ENCODE results near the gene CECR2. TPM values are rescaled to one million over a fixed set of nuclear protein-coding genes. Genes with fewer than 3 reads are reported as not detected.

Gene CECR2
- total RNA-seq = 0.10 and 0.17 TPM in 2 replicates

DNA sequence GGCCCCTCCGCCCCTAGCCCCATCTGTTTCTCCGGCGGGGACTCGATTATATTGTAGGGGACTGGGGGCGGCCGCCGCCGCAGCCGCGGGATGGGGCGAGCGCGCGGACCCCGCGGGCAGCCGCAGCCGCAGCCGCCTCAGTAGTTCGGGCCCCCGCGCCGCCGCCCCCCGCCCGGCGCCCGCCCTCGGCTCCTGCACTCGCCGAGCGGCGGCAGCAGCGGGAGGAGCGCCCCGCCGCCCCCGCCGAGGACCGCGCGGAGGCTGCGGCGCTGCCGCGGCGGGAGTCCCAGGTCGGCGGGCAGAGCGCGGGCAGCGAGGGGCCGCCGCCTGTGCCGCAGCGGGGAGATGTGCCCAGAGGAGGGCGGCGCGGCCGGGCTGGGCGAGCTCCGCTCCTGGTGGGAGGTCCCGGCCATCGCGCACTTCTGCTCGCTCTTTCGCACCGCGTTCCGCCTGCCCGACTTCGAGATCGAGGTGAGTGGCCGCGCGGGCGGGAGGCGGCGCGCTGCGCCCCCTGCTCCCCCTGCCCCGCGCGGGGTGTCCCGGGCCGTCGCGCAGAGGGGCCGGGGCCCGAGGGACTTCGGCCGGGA, at the start of gene CECR2:
TSS of gene CECR2 (plus strand) at position 22 of the 587 bp plus-strand sequence. CDS start at position 346, 324 bp downstream.
- no peak for DNase-seq (ENCODE audit: low read depth)

DNA sequence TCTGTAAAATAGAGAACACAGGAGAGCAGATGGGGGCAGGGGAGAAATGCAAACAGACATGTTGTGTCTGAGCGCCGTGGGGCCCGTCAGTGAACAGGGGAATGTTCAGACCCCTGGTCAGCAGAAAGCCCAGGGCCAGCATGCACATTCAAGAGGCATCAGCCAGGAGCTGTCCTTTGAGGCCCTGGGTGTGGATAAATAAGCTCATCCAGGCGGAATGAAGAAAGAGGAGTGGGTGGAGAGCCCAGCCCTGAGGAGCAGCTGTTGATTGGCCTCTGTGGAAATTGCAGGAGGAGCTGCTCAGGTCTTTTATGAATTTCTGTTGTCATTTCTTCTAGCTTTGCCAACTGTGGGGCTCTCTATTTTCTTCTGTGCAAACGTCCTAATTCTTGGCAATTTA, 49.7 kb upstream of the CECR2 start:
- DNase-seq (ENCODE audit: low read depth) = no peak

DNA sequence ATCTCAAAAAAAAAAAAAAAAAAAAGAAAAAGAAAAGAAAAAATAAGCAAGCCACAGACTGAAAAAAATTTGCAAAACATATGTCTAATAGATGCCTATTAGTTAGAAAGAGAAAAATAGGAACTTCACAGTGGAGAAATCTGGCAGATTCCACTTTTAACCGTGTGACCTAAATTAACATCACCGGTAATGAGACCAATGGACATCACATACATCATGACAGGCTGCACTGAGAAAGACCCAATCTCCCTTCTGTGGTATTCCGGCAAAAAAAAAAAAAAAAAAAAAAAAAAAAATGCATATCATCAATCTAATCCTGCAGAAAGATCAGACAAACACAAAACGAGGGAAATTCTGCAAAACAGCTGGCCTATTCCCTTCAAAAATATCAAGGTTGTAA, 46.7 kb upstream of the CECR2 start:
- no peak for DNase-seq (ENCODE audit: low read depth)

DNA sequence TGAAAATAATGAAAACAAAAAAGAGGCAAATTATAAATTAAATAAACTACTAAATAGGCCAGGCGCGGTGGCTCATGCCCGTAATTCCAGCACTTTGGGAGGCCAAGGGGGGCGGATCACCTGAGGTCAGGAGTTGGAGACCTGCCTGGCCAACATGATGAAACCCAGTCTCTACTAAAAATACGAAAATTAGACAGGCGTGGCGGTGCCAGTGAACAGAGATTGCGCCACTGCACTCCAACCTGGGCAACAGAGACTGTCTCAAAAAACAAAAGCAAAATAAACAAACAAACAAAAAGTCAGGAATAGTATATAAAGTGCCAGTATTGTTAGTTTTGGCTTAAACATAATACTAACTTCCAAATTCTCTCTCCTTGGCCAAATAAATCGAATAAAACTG, 37.6 kb upstream of the CECR2 start:
- DNase-seq (ENCODE audit: low read depth) = no peak

DNA sequence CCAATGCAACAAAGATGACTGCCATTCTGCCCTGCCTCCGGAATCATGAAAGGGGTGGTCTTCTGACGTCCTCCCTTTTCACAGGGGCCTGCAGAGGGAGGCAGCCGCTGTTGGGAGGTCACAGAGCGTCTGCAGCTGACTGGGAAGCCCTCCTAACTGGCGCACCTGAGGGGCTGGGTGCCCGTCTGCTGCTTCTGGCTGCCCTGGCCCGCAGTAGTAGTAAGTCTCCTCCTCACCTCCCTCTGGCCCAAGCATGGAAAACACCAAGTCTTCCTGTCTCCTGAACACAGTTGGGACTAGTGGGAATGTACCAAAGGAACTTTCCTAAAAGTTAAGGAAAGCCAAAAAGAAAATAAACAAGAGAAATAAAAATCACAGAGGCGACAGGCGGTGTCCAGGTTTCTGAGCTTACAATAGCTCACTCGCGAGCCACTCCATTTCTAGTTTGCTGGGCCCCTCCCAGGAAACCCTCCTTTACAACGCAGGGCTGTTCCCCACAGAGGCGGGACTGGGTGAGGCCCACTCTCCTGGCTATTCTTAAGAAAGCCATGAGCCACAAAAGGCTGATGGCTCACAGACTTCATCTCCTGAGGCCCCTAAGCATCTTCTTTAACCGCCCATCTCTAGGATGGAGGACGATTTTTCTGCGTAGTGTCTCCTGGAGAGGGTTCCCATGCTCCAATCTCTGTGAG, 37.0 kb upstream of the CECR2 start:
- DNase-seq (ENCODE audit: low read depth) = no peak

DNA sequence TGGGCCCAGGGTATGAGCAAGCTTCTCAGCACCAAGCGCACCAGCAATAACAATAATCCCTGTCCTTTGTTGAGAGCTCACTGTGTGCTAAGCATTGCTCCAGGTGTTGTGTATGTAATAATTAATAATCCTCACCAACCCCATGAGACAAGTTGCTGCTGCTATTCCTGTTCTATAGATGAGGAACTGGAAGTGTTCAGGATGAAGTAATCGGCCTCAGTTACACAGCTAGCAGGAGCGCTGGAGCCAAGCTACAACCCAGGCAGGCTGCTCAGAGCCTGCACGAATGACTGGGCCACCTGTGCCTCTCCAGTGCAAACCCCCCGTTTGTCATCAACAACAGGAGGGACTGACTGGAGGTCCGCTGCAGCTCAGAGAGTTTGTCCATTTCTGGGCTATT, 35.2 kb upstream of the CECR2 start:
- DNase-seq (ENCODE audit: low read depth) = no peak

DNA sequence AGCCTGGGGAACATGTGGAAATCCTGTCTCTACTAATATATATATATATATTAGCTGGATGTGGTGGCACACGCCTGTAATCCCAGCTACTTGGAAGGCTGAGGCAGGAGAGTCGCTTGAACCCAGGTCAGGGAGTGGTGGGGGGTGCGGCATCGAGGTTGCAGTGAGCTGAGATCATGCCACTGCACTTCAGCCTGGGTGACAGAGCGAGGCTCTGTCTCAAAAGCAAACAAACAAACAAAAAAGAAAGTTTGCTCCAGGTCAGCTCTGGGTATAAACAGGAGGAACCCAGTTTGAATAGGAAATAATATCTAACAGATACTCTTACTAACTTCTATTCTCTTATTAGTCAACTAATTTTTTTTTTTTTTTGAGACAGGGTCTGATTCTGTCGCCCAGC, 34.3 kb upstream of the CECR2 start:
- DNase-seq (ENCODE audit: low read depth) = no peak

DNA sequence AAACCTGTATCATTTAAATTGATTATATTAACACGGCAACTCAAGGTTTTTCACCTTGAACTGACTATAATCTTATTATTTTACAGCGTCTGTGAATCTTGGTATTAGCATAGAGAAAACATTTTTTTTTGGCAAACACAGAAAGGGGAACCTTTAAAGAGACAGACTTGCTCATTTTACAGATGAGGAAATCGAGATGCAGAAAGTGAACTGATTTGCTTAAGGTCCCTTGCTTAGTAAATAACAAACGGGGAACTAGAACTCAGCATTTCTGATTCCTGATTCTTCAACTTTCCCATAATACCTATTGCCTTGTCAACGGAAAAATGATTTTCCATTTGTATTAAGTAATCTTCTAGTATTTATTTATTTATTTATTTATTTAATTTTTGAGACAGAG, 33.2 kb upstream of the CECR2 start:
- no peak for DNase-seq (ENCODE audit: low read depth)

DNA sequence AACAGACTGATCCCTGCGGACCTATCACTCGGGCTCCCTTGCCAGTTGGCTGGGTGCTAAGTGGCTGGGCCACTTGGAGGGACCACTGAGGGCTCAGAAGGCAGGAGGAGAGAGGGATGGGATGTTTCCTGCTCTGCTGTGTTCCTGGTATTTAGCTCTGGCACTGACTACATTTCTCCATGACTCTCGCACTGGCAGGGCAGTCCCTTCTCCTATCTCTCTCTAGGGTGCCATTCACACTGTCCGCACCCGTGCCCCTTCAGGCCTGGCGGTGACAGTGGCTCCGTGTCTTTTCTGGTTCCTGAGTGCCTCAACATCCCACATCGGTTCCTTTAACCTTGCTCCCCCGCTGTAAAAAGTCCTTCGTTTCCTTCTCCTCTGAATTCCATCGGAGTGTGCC, 31.6 kb upstream of the CECR2 start:
- no peak for DNase-seq (ENCODE audit: low read depth)

DNA sequence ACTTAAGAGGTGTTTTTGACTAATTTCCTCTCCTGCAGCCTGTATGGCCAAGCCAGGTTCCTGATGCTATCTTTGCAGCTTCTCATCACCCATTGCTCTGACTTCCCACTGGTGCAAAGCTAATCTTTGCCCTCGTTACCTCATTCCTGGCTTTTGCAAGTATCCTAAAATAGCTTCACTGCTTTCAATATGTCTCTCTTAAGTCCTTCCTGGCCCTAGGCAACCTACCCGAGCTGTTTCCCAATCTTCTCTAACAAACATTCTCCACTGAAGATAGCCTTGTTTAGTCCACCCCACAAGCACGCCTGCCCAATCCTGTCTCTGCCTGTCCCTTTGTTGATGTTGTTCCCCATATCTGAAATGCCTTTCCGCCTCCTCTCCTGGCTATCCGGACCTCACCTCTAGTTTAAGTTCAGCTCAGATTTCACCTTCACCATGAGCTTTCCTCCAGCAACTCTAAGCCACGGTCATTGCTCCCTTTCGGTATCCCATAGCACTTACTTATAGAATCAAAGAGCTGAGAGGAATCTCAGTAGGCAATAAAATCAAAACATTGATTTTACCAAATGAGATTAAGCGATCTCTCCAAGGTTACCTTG, 30.1 kb upstream of the CECR2 start:
- no peak for DNase-seq (ENCODE audit: low read depth)

DNA sequence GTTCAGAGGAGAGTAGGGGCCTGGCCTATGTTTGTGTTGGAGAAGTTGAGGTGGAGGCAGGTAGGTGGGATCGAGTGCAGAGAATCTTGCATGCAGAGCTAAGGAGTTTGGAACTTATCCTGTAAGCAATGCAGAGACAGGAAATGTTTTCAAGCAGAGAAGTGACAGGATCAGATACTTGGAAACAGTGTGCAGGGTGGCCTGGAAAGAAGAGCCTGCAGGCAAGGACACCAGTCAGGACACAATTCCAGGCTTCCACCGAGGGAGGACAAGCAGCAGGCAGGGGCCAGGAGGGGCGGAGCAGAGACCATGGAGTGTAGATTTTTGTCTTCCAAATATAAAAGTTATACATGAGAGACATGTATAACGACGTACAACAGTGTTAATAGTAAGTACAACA, 26.9 kb upstream of the CECR2 start:
- DNase-seq (ENCODE audit: low read depth) = no peak

DNA sequence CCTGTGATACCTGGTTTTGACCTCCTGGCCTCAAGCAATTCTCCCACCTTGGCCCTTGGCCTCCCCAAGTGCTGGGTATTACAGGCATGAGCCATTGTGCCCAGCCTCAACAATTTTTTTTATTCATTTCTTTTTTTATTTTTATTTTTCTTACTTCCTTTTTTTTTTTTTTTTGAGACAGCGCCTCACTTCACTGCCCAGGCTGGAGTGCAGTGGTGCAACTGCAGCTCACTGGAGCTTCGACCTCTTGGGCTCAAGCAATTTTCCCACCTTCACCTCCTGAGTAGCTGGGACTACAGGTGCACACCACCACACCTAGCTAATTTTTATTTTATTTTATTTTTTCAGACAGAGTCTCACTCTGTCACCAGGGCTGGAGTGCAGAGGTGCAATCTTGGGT, 25.5 kb upstream of the CECR2 start:
- no peak for DNase-seq (ENCODE audit: low read depth)

DNA sequence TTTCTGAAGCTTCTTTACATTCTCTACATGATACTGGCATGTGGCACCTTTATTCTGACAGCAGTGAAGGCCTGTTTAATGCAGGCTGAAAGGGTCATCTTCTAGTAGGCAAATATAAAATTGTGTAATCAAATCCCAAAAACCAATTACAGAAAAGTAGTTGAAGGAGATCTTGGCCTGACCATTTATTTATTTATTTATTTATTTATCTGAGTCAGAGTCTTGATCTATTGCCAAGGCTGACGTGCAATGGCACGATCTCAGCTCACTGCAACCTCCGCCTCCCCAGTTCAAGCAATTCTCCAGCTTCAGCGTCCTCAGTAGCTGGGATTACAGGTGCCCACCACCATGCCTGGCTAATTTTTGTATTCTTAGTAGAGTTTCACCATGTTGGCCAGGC, 22.7 kb upstream of the CECR2 start:
- no peak for DNase-seq (ENCODE audit: low read depth)

DNA sequence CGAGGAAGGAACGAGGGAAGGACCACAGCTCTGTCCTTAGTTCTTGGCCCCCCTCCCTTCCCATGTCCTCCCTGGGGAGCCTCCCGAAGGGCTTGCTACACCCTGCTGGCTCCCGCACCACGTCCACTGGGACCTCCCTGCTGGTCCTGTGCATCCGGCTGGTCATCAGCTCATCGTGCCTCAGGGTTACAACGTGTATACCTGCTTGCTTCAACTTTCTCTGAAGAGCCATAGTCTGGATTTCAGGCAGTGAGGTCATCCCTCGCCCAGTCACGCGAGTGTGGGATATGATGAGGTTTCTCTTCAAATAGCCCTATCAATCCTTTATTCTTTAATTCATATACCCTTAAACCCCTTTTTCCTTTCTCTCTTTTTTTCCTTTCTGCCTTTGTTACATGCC, 21.5 kb upstream of the CECR2 start:
- DNase-seq (ENCODE audit: low read depth) = no peak

DNA sequence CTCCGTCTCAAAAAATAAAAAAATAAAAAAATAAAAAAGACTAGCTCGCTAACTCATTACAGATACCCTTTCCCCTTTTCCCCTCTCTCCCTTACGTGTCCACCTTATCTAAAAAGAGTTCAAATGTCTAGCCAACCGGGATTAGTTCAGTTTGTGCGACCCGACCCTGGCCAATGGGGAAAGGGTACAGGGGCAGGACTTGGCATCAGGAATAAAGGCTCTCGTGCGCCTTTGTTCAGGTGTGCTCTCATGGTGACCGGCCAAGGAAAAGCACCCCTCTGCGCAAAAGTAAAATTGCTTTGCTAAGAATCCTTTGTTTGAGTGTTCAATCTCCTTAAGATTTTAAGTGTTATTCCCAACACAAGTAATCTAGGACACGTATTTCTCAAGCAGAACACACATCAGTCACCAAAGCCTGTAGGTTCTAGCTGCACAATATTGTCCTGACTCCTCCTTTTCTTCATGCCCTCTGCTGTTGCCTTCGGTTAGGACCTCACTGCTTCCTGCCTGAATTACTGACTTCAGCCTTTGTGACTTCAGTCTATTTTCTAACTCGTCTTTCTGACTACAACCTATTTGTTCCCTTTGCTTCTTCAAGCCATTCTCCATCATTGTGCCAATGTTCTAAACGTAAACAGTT, 20.7 kb upstream of the CECR2 start:
- no peak for DNase-seq (ENCODE audit: low read depth)

DNA sequence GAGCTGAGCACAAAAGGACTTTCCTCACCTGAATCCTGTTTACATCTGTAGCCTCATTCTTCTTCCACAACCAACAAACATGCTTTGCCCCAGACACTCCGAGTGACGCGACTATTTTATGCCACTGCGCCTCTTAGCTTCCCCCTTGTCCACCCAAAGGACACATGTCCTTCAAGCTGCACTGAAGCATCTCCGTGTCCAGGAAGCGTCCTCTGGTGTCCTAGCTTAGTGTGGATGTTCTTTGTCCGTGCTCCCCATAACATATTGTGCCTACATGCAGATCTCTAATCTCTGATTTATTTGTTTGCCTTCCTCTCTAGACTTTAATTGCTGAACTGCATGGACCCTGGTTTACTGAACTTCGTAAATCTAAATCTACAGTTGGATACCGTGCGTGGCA, 20.1 kb upstream of the CECR2 start:
- DNase-seq (ENCODE audit: low read depth) = no peak

DNA sequence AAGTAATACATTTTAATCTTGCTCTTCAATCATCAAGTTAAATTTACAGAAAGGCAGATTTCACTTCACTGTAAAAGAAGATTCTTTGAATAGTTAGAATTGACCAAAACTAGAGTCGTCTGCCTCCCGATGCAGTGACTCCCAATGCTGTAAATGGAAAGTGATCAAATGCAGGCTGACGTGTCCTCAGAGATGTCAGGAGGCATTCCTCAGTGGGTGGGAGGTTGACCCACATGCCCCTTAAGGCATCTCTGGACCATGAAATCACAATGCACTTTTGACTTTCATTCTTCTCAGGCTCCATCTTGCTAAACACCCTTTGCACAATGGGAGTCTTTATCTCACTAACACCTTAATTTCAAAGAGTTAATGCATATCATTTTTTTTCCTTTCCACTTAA, 19.0 kb upstream of the CECR2 start:
- DNase-seq (ENCODE audit: low read depth) = no peak

DNA sequence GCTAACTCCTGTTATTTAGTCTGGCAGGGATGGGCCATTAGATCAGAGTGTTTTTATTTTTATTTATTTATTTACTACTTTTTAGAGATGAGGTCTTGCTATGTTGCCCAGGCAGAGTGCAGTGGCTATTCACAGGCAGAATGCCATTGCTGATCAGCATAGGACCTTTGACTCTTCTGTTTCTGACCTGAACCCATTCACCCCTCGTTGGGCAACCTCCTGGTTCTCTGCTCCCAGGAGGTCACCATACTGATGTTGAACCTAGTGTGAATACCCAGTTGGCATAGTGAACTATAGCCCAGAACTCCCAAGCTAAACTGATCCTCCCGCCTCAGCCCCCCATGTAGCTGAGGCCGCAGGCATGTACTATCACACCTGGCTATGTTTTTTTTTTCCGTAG, 16.5 kb upstream of the CECR2 start:
- DNase-seq (ENCODE audit: low read depth) = no peak

DNA sequence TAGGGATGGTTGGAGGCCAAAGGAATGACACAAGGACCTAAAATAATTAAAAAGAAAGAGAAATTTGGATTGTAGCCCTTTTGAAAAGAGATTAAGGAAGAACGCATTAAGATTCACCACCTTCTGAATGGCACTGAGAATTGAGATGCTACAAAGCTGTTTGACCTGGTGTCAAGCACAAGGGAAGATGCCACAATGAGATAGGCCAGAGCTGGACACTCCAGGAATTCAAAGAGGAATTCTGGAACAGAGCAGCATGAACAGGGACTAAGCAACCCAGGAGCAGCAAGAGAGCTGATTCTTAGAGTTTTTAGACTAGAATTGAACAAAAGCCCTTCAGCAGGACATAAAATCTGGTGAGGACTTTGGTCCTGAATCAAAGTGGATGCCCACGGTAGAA, 11.6 kb upstream of the CECR2 start:
- no peak for DNase-seq (ENCODE audit: low read depth)

DNA sequence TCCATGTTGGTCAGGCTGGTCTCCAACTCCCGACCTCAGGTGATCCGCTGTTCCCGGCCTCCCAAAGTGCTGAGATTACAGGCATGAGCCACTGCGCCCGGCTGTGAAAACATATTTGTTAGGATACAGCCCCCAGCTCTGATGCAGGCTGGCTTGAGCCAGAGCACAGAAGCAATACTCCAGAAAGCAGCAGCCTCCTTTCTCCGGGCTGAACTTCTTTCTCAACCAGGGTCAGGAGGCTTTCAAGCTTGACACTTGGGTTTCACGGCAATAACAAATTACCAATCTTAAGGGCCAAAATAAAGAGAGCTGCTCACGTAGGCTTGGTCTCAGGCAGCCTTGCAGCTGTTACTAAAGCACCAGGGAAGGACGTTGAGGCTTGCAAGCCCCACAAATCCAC, 10.8 kb upstream of the CECR2 start:
- no peak for DNase-seq (ENCODE audit: low read depth)

DNA sequence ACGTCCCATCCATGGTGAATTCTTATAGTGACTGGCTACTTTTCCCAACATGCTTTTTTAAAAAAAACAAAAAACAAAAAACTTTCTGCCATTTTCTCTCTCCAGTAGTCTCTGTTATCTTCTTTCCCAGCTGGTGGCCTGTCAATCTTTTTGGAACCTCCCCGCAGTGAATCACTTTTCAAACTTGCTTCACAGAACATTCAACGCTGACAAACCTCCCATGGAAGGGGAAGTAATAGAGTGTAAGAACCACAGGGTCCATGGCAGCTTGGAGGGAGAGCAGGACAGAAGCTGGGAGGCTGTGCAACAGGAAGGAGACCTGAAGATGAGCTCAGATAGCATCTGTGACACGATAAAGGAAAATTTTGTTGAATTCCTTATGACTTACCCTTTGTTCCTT, 9.8 kb upstream of the CECR2 start:
- no peak for DNase-seq (ENCODE audit: low read depth)

DNA sequence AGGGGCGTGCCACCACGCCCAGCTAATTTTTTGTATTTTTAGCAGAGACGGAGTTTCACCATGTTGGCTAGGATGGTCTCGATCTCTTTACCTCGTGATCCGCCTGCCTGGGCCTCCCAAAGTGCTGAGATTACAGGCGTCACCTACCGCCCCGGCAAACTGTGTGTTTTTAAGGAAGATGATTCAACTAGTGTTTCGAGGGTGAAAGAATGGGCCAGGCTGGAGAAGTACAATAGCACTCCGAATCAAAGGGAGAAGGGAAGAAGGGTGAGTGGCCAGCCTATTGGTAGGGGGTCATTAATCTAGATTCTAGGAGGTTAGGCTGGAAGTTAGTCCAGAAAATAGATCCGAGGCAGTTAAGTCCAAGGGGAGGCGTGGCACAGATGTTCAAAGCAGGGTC, 2.9 kb upstream of the CECR2 start:
- DNase-seq (ENCODE audit: low read depth) = no peak

DNA sequence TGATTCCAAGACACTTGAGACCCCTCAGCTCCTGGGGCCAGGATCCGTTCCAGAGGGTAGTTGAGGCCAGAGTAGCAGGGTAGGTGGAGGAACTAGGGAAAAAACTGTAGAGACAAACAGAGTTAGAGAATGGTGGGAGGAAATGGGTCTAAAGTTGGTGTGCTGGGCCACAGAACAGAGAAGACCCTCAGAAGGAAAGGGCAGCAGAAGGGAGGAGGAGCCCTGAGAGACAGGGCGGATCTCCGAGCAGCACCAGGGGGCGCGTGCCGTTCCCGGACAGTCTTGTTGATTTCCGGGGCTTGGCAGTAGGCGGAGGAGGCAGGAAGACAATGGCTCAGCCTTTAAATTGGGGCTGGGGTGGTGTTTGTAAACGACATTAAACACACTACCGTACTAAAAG, 2.4 kb upstream of the CECR2 start:
- DNase-seq (ENCODE audit: low read depth) = no peak

Measured in renal cortical epithelial cell (primary cell).